Measurements from ENCODE around the gene CRHR2.

DNA sequence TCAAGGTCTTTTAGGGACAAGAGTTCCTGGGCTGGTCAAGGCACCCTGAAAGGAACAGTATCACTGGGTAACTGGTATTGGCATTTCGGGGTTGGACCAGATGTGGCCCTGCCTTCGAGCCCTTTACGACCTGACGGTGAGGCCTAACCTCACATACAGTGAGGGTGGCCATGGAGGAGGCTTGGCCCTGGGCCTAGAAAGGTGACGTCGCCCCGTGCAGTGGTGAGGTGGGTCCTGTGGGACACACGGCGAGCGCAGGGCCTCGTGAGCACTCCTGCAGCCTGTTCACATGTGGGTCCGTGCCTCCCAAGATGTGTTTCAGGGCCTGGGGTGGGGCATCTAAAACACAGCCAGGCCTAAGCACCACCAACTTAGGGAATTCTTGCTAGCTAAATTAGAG lies 36.1 kb downstream of the CRHR2 start:
- TF ChIP-seq TAF1 (IDR thresholded peaks at IDR 0.05; ENCODE audit: borderline replicate concordance, low read depth, low read length) (no peak), FOXM1 (IDR thresholded peaks at IDR 0.05; ENCODE audit: low read depth) (no peak), MEF2A (IDR thresholded peaks at IDR 0.05; ENCODE audit: borderline replicate concordance, low read depth) (no peak), MXI1 (IDR thresholded peaks at IDR 0.05; ENCODE audit: low read depth, low read length) (no peak), GATA2 (CRISPR knock-in tag; IDR thresholded peaks at IDR 0.05) (no peak)
- TF ChIP-seq, protein P1, sequence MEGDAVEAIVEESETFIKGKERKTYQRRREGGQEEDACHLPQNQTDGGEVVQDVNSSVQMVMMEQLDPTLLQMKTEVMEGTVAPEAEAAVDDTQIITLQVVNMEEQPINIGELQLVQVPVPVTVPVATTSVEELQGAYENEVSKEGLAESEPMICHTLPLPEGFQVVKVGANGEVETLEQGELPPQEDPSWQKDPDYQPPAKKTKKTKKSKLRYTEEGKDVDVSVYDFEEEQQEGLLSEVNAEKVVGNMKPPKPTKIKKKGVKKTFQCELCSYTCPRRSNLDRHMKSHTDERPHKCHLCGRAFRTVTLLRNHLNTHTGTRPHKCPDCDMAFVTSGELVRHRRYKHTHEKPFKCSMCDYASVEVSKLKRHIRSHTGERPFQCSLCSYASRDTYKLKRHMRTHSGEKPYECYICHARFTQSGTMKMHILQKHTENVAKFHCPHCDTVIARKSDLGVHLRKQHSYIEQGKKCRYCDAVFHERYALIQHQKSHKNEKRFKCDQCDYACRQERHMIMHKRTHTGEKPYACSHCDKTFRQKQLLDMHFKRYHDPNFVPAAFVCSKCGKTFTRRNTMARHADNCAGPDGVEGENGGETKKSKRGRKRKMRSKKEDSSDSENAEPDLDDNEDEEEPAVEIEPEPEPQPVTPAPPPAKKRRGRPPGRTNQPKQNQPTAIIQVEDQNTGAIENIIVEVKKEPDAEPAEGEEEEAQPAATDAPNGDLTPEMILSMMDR (IDR thresholded peaks at IDR 0.05) = no peak
- TF ChIP-seq, protein P2, sequence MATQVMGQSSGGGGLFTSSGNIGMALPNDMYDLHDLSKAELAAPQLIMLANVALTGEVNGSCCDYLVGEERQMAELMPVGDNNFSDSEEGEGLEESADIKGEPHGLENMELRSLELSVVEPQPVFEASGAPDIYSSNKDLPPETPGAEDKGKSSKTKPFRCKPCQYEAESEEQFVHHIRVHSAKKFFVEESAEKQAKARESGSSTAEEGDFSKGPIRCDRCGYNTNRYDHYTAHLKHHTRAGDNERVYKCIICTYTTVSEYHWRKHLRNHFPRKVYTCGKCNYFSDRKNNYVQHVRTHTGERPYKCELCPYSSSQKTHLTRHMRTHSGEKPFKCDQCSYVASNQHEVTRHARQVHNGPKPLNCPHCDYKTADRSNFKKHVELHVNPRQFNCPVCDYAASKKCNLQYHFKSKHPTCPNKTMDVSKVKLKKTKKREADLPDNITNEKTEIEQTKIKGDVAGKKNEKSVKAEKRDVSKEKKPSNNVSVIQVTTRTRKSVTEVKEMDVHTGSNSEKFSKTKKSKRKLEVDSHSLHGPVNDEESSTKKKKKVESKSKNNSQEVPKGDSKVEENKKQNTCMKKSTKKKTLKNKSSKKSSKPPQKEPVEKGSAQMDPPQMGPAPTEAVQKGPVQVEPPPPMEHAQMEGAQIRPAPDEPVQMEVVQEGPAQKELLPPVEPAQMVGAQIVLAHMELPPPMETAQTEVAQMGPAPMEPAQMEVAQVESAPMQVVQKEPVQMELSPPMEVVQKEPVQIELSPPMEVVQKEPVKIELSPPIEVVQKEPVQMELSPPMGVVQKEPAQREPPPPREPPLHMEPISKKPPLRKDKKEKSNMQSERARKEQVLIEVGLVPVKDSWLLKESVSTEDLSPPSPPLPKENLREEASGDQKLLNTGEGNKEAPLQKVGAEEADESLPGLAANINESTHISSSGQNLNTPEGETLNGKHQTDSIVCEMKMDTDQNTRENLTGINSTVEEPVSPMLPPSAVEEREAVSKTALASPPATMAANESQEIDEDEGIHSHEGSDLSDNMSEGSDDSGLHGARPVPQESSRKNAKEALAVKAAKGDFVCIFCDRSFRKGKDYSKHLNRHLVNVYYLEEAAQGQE (IDR thresholded peaks at IDR 0.05; ENCODE audit: low read depth, low read length) = no peak
